NCI-H510A (cell line): ENCODE data around the gene CCBE1.
A peak's percentile ranks its signal among the peaks of the same experiment; 100 is the strongest.
"Not testable (repeated sequence)": the region's sequence is repeated elsewhere in the genome, so short reads cannot be mapped to it uniquely, and the experiment has no call there.

ENCODE experiments used
- DNase-seq: peaks from one replicate; lab custom pipeline; 2025; lab: John Stamatoyannopoulos, UW

CCBE1 gene

DNA sequence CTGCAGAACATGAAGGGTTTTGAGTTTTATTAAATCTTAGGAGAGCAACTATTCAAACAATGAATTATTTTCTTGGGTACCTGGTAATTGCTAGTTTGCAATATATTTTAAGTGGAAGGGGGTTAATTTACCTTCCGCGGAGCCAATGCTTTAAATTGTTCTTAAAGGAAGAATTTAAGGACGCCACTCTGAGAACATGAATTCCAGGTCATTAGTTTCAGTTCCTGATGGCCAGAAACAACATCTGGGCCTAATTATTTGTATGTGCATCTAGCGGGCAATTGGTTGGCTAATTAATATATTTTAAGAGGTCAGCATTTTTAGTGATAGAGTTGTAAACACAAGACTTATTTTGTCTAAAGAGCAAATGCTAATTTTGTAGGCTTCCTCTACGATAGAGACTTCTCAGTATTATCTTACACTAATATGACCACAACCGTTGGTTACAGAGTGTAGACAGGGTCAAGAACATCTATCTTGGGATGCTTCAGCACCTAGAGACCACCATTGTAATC lies 40.8 kb downstream of the CCBE1 start:
- DNase-seq = no peak

DNA sequence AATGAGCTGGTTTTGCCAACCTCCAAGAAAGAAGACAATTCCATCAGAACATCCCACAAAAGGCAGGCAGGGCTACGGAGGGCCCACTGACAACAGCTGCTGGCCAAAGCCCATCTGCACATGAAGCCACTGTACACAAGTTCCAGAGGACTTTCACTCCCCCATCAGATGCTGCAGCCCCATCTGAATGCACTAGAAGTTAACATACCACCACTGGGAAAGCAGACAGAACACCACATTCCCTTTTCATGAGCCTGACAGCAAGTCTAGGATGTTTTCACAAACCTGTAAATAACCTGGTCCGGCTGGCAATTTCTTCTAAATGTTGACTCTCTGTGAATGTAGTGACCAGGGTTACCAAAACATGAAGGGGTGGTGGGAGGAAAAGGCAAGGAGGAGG lies 41.5 kb downstream of the CCBE1 start:
- DNase-seq = no peak

DNA sequence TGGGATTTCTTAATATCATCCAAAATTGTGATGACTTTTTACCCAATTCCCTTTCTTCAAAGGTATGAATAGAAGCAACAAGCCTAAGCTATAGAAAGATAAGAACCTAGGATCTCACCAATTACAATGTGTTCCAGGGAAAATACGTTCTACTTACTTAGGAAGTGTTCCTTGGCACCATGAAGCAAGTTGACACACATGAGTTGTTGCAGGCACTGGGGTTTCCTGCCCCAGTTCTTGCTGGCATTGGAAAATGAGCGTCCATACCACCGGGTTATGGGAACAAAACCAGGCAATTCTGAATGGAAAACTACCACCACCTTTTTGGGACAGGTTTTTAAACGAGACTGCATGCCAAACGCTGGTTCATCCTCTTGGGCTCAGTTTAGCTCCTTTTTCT lies 46.2 kb downstream of the CCBE1 start:
- no peak for DNase-seq

DNA sequence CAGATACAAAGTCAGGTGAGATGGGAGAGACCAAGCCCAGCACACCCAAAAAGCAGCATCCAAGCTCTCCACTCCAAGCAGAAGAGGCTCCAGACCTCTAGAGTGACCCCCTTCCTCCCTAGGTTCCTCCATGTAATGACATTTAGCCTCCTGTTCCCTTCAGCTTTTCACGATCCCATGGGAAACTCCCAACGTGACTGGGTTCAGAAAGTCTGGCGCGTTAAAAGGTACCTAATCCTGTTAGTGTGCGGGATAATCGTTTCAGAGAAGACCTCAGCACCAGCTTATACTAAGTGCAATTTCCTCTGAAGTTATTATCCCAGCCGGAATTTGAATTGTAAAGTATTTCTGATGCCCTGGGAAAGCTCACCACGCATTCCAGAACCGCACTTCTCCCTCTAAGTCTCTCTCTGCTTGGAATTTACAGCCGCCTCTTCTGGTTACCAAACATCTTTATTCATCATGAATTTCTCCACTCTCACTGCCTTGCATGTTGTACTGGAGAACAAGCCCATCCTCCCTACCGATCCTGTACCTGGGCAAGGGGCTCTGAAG lies 46.9 kb downstream of the CCBE1 start:
- DNase-seq = no peak

DNA sequence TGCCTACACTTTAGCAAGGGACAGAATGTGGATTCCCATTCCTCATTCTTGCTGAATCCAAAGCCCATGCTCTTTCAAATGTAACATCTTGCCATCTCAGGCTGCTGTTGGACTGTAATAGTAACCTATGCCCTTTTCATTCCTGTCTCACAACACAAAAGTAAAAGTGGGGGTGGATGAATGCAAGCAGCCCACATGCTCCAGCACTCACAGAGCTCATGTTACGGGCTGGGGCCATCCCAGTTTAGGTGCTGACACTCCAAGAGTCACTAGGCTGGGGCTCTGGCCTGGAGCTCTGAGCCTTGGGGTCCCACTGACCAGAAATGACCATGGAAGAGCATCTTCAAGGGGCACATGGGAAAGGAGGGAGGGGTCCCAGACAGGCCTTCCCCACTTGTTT lies 47.6 kb downstream of the CCBE1 start:
- DNase-seq = no peak

DNA sequence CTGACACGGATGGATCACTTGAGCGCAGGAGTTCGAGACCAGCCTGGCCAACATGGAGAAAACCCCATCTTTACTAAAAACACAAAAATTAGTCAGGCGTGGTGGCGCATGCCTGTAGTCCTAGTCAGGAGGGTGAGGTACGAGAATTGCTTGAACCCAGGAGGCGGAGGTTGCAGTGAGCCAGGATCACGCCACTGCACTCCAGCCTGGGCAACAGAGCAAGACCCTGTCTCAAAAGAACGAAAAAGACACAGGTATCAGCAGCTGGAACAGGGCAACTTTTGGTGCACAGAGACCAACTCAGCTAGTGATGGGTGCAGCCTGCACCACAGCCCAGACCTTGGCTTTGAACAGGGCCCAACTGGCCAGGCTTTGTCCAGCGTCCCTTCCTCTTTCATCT lies 48.8 kb downstream of the CCBE1 start:
- not testable (repeated sequence) for DNase-seq

DNA sequence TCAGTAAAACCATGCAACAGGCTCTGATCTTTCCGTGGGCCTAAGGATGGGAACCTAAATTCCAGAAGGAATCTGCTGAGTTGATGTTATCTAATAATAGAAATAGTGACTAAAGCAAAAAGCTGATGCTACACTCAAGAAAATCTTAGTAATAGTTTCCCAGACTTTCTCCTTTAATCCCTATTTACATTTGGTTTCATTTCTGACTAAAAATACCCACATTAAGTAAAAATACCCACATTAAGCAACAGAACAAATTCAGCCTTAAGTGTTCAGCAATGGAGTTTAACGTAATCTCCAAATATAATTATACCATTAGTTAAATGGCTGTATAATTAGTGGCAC lies 50.3 kb downstream of the CCBE1 start:
- no peak for DNase-seq

DNA sequence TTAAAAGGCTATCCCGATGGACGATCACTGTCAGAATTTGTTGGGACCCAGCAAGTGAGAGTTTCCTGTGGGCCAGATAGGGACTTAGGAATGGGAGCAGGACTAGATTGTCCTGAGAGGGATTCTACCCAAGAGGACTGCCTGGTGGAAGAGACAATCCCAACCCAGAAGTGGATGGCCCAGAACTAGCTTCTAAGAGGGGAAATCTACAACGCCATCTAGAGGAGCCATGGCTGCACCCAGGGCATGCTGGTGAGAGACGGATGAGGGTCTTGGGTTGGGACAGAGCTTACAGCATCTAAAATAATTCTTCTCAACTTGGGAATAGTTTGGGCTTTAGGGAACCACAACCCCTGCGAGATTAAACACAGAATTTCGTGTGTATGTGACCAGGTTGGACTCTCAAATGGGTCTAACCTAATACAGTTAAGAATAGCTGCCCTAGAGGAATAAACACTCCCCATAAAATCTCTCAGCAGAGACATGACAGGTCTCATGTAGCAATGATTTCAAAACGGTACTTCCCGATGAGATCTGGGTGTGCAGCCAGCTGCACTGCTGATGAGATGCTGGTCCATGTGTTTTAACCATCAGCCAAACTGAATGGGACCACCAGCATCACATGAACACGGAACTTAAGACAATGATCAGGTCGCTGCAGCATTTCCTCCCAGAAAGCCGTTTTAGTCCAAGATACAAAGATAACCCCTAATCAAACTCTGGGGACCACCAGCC lies 50.8 kb downstream of the CCBE1 start:
- DNase-seq = no peak

DNA sequence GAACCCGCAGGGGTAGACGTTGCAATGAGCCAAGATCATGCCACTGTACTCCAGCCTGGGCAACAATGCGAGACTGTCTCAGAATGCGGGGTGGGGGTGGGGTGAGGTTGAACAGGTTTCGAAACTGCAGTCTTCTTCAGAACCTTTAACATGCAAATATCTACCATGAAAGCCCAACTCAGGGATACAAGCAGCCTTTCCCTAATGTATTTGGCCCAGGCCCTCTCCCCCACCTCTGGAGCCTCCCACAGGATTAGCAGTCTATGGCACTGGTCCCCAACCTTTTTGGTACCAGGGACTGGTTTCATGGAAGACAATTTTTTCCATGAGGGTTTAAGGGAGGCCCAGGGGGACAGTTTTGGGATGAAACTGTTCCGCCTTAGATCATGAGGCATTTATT lies 53.5 kb downstream of the CCBE1 start:
- no peak for DNase-seq

DNA sequence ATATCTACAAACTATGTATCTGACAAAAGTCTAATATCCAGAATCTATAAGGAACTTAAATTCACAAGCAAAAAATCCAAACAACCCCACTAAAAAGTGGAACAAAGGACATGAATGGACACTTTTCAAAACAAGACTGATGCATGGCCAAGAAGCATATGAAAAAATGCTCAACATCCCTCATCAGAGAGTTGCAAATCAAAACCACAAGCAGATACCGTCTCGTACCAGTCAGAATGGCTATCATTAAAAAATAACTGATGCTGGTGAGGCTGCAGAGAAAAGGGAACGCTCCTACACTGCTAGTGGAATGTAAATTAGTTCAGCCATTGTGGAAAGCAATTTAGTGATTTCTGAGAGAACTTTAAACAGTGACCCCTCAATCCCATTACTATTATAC lies 56.5 kb downstream of the CCBE1 start:
- no peak for DNase-seq

DNA sequence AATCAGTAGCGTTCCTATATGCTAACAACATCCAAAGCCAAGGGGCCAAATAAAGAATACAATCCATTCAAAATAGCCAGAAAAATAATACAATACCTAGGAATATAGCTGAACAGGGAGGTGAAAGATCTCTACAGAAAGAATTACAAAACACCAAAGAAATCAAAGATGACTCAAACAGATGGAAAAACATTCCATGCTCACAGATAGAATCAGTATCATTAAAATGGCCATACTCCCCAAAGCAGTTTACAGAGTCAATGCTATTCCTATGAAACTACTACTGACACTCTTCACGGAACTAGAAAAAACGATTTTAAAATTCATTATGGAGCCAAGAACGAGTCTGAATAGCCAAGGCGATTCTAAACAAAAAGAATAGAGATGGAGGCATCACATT lies 57.4 kb downstream of the CCBE1 start:
- DNase-seq = no peak

DNA sequence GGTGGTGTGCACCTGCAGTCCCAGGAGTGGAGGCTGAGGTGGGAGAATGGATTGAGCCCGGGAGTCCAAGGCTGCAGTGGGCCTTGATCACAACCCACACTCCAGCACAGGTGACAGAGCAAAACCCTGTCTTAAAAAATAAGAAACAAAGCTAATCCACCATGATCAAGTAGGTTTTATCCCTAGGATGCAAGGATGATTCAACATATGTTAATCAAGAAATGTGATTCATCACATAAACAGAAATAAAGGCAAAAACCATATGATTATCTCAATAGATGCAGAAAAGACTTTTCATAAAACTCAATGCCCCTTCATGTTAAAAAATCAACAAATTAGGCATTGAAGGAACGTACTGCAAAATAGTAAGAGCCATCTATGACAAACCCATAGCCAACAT lies 58.1 kb downstream of the CCBE1 start:
- DNase-seq = no peak

DNA sequence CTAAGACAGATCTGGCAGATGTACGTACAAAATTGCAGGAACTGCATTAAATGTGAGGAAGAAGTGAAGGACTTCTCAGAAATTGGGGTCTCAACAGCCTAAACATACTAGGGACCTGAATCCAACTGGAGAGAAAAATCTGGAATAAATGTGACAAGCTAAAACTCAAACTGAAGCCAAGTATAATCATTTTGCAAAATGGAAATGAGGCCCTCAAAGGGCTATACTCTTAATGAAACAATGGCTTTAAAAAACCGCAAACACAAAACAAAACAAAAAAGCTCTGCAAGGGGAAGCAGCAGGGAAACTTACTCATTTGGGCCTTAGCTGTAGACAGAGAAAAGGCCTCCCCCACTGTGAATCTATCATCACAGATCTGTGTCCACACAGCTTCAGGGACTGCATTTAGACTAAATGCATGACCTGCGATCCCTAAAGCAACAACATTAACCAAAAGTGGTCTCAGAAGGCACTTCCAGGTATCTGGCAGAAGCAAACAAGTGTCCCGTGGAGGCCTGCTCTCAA lies 63.2 kb downstream of the CCBE1 start:
- DNase-seq = no peak

DNA sequence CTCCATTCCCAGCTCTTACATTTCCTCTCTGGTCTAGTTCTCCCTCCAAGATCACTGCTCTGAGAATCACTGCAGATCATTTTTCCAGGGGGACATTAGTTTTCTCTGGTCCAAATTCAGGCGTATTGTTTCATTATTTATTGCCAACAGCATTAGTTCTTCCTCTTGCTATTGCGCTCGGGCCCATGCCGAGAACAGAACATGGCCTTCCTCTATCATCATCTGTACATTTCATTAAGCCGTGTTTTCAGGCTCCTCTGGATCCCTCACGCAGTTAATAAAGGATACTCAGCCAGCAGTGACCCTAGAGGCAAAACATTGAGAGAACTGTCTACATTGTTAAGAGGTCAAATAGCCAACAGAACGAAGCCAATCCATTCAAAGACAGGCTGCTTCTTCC lies 63.9 kb downstream of the CCBE1 start:
- DNase-seq = no peak

DNA sequence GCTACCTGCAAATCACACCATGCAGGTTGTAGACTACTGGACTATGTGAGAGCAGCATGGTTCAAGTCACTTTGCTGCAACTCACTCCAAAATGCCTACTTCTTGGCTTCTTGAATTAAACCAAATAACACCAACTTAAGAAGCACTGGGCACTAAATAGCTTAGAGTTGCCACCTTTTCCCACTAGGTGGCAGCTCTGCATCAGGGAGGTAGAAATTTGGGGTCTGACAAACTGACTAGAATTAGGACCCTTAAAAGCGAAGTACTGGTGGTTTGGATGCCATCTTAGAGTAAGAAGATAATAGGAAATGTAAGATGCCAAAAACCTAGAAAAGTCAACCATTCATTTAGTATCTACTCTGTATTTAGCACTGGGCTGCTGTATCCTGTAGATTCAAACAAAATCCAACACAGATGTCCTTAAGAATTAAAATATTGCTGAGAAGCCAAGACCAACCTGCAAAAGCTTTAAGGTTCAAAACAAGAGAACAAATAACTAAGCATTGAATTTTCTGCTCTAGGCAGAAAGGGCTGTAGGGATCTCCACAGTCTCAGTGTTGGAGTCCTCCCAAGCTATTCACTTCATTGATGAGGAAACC lies 65.5 kb downstream of the CCBE1 start:
- no peak for DNase-seq

DNA sequence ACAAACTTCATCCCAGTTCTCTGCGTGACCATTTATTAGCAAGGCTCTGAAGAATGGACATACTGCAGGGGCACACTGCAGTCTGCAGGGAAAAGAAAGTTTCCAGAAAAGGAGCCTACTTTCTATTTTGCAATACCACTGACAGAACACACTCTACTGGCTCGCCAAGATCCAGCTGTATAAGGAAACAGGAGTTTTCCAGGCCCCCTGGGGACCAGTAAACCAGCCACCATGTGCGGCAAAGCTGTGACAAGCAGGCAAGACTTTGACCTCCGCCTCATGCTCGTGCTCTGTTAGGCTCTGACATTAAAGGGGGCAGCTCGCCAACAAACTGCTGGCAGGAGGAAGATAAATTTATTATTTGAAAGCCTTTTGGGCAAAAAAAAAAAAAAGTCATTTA lies 67.3 kb downstream of the CCBE1 start:
- DNase-seq = no peak

DNA sequence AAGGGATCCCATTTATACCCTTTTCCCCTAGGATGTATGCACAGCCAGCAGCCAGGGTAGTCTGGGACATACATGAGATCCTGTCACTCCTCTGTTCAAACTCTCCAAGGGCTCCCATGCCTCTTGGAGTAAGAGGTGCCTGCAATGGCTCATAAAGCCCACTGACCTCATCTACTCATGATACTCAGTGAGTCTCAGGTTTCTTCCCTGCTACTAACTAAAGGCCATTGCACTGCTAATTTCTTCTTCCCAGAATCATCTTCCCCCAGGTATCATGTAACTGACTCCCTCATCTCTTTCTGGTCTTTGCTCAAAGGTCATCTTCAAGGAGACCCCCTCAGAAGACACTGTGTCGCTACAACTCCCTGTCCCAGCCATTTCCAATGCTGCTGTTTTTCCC lies 68.2 kb downstream of the CCBE1 start:
- DNase-seq = peak; percentile 14

DNA sequence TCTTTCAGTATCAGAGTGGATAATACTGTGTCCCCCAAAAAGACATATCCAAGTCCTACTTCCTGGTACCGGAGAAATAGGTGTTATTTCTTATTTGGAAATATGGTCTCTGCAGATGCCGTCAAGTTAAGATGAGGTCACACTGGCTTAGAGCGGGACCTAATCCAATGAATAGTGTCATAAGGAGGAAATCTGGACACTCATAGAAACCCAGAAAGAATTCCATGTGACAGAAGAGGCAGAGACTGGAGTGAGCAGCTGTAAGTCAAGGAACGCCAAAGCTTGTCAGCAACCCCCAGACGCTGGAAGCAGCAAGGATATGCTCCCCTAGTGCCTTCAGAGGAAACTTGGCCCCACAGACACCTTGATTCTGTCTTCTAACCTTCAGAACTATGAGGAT lies 69.8 kb downstream of the CCBE1 start:
- no peak for DNase-seq

DNA sequence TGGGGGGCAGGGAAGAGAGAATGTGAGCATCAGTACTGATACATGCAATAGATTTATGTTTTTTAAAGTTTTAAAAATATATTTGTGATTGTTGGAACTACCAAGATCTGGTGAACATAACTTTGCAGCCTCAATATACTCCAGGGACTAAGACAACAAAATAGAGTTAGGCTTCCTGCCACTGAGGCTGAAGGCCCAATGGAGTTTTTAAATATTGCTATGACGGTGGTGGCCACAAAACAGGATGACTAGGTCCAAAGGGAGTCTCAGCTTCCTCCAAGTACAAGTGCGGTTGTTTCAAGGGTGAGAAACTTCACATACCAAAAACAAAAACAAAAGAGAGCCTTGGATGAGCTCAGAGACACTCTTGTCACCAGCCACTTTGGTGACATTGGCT lies 72.9 kb downstream of the CCBE1 start:
- DNase-seq = no peak

DNA sequence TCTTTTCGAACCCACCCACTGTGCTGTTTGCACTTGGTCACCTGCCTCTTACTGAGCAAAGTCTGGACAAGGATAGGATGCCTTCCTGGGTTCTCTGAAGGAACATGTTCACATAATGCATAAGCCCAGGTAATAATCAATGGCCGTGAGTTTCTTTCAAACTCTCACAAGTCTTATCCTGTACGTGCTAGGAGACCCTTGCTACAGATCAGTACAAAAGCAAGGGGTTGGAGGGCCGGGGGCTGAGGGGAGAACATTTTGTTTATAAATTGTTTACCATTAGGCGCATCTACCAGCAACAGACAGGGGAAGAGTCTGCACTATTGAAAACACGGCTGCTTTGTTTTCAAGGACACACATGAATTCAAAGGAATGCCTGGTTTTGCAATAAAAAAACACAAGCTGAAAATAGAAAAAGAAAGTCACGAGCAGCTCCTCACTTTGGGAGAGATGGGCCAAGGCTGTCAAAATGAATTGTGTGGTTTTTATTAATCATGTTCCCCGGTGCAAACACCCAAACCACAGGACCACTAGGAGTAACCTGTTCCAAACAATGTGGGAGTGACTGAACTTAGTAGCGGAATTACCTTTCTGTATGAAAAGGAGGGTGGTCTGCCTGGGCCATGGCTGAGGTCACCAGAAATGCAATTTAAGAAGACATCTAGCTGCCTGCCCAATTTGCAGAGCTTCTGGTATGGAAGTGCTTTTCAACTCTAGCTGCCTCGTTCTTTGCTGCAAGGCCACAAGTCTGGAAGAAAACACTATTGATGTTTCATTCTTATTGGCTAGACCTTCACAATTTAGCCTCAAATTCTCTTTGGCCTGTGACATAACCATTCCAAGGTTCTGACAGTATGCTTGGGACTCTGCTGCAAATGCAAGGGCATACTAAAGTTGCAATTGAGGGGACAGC lies 73.5 kb downstream of the CCBE1 start:
- no peak for DNase-seq

DNA sequence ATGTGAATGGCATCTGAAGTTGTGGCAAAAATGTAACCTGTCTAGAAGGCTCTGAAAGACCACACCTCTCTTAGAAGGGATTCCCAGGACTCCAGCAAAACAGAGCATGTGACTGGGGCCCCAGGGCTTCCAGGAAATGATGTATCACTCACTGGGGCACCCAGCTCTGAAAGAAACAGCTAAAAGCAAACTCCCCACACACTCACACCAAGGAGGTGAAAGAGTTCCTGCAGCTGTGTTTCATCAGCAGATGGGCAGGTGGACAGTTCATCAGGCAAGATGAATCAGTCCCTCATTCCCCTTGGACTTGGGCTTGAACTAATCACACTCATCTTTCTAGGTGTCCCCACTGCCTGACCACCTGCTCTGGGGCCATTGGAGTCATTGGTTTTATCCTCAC lies 76.2 kb downstream of the CCBE1 start:
- DNase-seq = no peak

DNA sequence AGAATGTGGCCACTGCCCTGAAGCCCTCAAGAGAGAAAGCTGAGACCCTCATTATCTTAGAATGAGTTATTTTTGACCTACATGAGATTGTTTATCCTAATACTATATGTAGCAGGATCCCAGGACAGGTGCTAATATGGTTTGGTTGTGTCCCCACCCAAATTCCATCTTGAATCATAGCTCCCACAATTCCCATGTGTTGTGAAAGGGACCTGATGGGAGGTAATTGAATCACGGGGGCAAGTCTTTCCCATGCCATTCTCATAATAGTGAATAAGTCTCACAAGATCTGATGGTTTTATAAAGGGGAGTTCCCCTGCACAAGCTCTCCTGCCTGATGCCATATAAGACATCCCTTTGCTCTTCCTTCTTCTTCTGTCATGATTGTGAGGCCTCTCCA lies 76.8 kb downstream of the CCBE1 start:
- DNase-seq = no peak
